HepG2 (cell line): ENCODE measurements around the gene CBL. TPM values are rescaled to one million over a fixed set of nuclear protein-coding genes. Genes with fewer than 3 reads are reported as not detected.

ENCODE experiments used
- CCDC6 ChIP-seq: sonication (generic); formaldehyde crosslinking; IDR thresholded peaks from 2 replicates; pipeline ENCODE4 v1.8.1; 2022; ENCODE audit warnings: mild to moderate bottlenecking, missing genetic modification reagents, moderate library complexity
- HNRNPL ChIP-seq: fragments of 200-400 bp; formaldehyde crosslinking; IDR thresholded peaks from 2 replicates; pipeline ENCODE4 v1.6.1; 2017; ENCODE audit warnings: mild to moderate bottlenecking, low read depth, low read length
- HOXA5 ChIP-seq: sonication (generic); formaldehyde crosslinking; IDR thresholded peaks from 2 replicates; pipeline ENCODE4 v1.4.0; 2020; ENCODE audit warnings: missing genetic modification reagents
- MXI1 ChIP-seq: IDR thresholded peaks from 3 replicates; pipeline ENCODE4 v1.6.1; 2012; ENCODE audit warnings: low read depth, low read length, inconsistent platforms, borderline replicate concordance
- MYC ChIP-seq: sonication (generic); formaldehyde crosslinking; IDR thresholded peaks from 2 replicates; pipeline ENCODE4 v1.9.0; 2021; ENCODE audit warnings: missing genetic modification reagents, borderline replicate concordance
- NFKB2 ChIP-seq: sonication (generic); formaldehyde crosslinking; IDR thresholded peaks from 2 replicates; pipeline ENCODE4 v1.4.0; 2020; ENCODE audit warnings: missing genetic modification reagents, borderline replicate concordance
- NFYB ChIP-seq: sonication (generic); formaldehyde crosslinking; IDR thresholded peaks from 2 replicates; pipeline ENCODE4 v1.4.0; 2020; ENCODE audit warnings: missing genetic modification reagents
- PRMT3 ChIP-seq: sonication (generic); formaldehyde crosslinking; IDR thresholded peaks from 2 replicates; pipeline ENCODE4 v1.8.1; 2022; ENCODE audit warnings: low read depth, mild to moderate bottlenecking, moderate library complexity, missing genetic modification reagents, borderline replicate concordance
- SP5 ChIP-seq: IDR thresholded peaks from 2 replicates; pipeline ENCODE4 v1.6.1; 2016; ENCODE audit warnings: low read depth, borderline replicate concordance
- ZFY ChIP-seq: sonication (generic); formaldehyde crosslinking; IDR thresholded peaks from 2 replicates; pipeline ENCODE4 v1.4.0; 2020; ENCODE audit warnings: missing genetic modification reagents
- ZNF33B ChIP-seq: sonication (generic); formaldehyde crosslinking; IDR thresholded peaks from 2 replicates; pipeline ENCODE4 v1.5.1; 2020; ENCODE audit warnings: mild to moderate bottlenecking, missing genetic modification reagents
- ZNF616 ChIP-seq: sonication (generic); formaldehyde crosslinking; IDR thresholded peaks from 2 replicates; pipeline ENCODE4 v1.5.0; 2020; ENCODE audit warnings: low read depth, mild to moderate bottlenecking, missing genetic modification reagents
- ZNF619 ChIP-seq: sonication (generic); formaldehyde crosslinking; IDR thresholded peaks from 2 replicates; pipeline ENCODE4 v1.4.0; 2020; ENCODE audit warnings: mild to moderate bottlenecking, missing genetic modification reagents
- ZNF788 ChIP-seq: sonication (generic); formaldehyde crosslinking; IDR thresholded peaks from 2 replicates; pipeline ENCODE4 v1.5.0; 2020; ENCODE audit warnings: mild to moderate bottlenecking, missing genetic modification reagents, borderline replicate concordance
- polyA plus RNA-seq, 8 experiments: library from polyadenylated mRNA; depleted of rRNA in 3 of 8; stranded (reverse) in 7 of 8; unstranded in 1 of 8; fragments of >200 nt; fragmentation: Illumina TruSeq in 4 of 8; extraction: Trizol in 4 of 8; gene quantifications; 2 replicates each; pipeline versions ENCODE4 v1.2.1 to v1.2.3, GENCODE V29; 2011 to 2016; ENCODE audit warnings: low read depth in 4 of 8, missing spikeins in 1 of 8, mixed read lengths in 1 of 8; ENCODE audit not compliant: insufficient read depth in 1 of 8
- total RNA-seq, 5 experiments: library from RNA; depleted of rRNA; stranded (reverse); fragments of >200 nt; fragmentation: Illumina TruSeq; extraction: Trizol; gene quantifications; 2 replicates each; pipeline ENCODE4 v1.2.3, GENCODE V29; 2016; ENCODE audit warnings: low read depth in 1 of 5
- TF ChIP-seq, protein P1 (sequence below): fragments of 450-650 bp; IDR thresholded peaks from 2 replicates; pipeline ENCODE4 v1.6.1; 2017
- TF ChIP-seq, protein P2 (sequence below): sonication (generic); formaldehyde crosslinking; IDR thresholded peaks from 2 replicates; pipeline ENCODE4 v1.4.0; 2020; ENCODE audit warnings: missing genetic modification reagents
- TF ChIP-seq, protein P3 (sequence below): sonication (generic); formaldehyde crosslinking; IDR thresholded peaks from 2 replicates; pipeline ENCODE4 v1.5.1; 2020; ENCODE audit warnings: mild to moderate bottlenecking, missing genetic modification reagents, moderate library complexity
- TF ChIP-seq, protein P4 (sequence below): sonication (generic); formaldehyde crosslinking; conservative IDR thresholded peaks from 2 replicates; pipeline ENCODE4 v1.4.0; 2020; ENCODE audit warnings: missing genetic modification reagents
- TF ChIP-seq, protein P5 (sequence below): sonication (generic); formaldehyde crosslinking; IDR thresholded peaks from 2 replicates; pipeline ENCODE4 v1.4.0; 2020; ENCODE audit warnings: mild to moderate bottlenecking, missing genetic modification reagents

CBL gene
- total and polyA plus RNA-seq, 2 of the 13 experiments (the other 11 are each of a cell fraction or from before 2014, with no cell fraction given), result 6.6 to 7.4 TPM

DNA sequence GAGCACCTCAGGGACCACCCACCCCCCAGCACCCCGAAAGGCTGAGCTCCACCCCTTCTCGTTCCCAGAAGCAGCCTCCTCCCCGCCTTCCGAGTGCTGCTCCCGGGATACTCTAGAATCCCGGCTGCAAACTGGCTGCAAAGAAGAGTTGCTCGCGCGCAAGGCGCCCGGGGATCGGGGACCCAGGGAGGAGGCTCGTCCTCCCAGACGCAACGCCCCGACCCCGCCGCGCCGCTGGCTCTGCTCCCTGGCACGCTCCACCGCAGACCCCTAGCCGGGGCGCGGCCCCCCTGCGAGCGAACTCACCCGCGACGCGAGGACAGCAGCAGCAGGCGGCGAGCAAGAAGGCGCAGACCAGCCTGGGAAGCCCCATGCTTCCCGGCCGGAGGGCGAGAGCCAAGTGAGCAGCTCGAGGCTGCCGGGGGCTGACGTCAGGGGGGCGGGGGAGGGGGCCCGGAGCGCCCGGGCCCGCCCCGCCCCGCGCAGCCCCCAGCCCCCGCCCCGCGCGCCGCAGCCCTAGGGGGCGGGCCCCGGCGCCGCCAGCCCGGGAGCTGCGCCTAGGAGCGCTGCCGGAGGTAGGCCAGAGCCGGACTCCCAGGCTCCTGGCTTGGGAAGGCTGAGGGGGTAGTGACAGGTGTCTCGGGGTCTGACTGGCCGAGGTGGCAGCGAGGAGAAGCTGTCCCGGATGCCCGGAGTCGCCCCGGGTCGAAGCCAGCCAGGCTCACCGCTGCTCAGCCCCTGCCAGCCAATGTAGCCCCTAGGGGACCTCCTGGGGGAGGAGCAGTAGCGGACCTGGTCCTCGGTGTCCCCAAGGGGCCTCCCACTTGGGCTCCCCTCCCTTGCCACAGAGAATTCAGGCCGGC, 110.8 kb downstream of the CBL start, which contains the start of gene MCAM (continued):
- 0 out of 2 replicates have a peak, but pooled peaks have one; percentile 24 for TF ChIP-seq SP5 (CRISPR knock-in tag)
- peak; percentile 47; the same call in 1 of the 2 replicates for TF ChIP-seq HOXA5 (CRISPR knock-in tag)
- TF ChIP-seq, protein P1, sequence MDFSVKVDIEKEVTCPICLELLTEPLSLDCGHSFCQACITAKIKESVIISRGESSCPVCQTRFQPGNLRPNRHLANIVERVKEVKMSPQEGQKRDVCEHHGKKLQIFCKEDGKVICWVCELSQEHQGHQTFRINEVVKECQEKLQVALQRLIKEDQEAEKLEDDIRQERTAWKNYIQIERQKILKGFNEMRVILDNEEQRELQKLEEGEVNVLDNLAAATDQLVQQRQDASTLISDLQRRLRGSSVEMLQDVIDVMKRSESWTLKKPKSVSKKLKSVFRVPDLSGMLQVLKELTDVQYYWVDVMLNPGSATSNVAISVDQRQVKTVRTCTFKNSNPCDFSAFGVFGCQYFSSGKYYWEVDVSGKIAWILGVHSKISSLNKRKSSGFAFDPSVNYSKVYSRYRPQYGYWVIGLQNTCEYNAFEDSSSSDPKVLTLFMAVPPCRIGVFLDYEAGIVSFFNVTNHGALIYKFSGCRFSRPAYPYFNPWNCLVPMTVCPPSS, result no peak
- TF ChIP-seq ZFY (CRISPR knock-in tag), result peak; percentile 60
- 0 out of 3 replicates have a peak, but pooled peaks have one; percentile 13 for TF ChIP-seq MXI1
- peak; percentile 32; the same call in 1 of the 2 replicates for TF ChIP-seq MYC (CRISPR knock-in tag)
- TF ChIP-seq ZNF619 (CRISPR knock-in tag), result no peak
- peak; percentile 57 for TF ChIP-seq ZNF788 (CRISPR knock-in tag)
- TF ChIP-seq, protein P2, sequence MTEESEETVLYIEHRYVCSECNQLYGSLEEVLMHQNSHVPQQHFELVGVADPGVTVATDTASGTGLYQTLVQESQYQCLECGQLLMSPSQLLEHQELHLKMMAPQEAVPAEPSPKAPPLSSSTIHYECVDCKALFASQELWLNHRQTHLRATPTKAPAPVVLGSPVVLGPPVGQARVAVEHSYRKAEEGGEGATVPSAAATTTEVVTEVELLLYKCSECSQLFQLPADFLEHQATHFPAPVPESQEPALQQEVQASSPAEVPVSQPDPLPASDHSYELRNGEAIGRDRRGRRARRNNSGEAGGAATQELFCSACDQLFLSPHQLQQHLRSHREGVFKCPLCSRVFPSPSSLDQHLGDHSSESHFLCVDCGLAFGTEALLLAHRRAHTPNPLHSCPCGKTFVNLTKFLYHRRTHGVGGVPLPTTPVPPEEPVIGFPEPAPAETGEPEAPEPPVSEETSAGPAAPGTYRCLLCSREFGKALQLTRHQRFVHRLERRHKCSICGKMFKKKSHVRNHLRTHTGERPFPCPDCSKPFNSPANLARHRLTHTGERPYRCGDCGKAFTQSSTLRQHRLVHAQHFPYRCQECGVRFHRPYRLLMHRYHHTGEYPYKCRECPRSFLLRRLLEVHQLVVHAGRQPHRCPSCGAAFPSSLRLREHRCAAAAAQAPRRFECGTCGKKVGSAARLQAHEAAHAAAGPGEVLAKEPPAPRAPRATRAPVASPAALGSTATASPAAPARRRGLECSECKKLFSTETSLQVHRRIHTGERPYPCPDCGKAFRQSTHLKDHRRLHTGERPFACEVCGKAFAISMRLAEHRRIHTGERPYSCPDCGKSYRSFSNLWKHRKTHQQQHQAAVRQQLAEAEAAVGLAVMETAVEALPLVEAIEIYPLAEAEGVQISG (CRISPR knock-in tag), result 0 out of 2 replicates have a peak, but pooled peaks have one; percentile 11
- TF ChIP-seq ZNF33B, result 0 out of 2 replicates have a peak, but pooled peaks have one; percentile 56
- TF ChIP-seq HNRNPL, result peak; percentile 59; the same call in 1 of the 2 replicates
- TF ChIP-seq, protein P3, sequence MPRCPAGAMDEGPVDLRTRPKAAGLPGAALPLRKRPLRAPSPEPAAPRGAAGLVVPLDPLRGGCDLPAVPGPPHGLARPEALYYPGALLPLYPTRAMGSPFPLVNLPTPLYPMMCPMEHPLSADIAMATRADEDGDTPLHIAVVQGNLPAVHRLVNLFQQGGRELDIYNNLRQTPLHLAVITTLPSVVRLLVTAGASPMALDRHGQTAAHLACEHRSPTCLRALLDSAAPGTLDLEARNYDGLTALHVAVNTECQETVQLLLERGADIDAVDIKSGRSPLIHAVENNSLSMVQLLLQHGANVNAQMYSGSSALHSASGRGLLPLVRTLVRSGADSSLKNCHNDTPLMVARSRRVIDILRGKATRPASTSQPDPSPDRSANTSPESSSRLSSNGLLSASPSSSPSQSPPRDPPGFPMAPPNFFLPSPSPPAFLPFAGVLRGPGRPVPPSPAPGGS, result peak; percentile 83; the same call in 1 of the 2 replicates
- TF ChIP-seq, protein P4, sequence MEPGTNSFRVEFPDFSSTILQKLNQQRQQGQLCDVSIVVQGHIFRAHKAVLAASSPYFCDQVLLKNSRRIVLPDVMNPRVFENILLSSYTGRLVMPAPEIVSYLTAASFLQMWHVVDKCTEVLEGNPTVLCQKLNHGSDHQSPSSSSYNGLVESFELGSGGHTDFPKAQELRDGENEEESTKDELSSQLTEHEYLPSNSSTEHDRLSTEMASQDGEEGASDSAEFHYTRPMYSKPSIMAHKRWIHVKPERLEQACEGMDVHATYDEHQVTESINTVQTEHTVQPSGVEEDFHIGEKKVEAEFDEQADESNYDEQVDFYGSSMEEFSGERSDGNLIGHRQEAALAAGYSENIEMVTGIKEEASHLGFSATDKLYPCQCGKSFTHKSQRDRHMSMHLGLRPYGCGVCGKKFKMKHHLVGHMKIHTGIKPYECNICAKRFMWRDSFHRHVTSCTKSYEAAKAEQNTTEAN (CRISPR knock-in tag), result 0 out of 2 replicates have a peak, but pooled peaks have one; percentile 19
- 0 out of 2 replicates have a peak, but pooled peaks have one; percentile 4 for TF ChIP-seq NFYB (CRISPR knock-in tag)
- TF ChIP-seq ZNF616 (CRISPR knock-in tag), result no peak; the same call in 1 of the 2 replicates
- peak; percentile 12; the same call in 1 of the 2 replicates for TF ChIP-seq NFKB2 (CRISPR knock-in tag)
- 0 out of 2 replicates have a peak, but pooled peaks have one; percentile 40 for TF ChIP-seq CCDC6 (CRISPR knock-in tag)
- TF ChIP-seq, protein P5, sequence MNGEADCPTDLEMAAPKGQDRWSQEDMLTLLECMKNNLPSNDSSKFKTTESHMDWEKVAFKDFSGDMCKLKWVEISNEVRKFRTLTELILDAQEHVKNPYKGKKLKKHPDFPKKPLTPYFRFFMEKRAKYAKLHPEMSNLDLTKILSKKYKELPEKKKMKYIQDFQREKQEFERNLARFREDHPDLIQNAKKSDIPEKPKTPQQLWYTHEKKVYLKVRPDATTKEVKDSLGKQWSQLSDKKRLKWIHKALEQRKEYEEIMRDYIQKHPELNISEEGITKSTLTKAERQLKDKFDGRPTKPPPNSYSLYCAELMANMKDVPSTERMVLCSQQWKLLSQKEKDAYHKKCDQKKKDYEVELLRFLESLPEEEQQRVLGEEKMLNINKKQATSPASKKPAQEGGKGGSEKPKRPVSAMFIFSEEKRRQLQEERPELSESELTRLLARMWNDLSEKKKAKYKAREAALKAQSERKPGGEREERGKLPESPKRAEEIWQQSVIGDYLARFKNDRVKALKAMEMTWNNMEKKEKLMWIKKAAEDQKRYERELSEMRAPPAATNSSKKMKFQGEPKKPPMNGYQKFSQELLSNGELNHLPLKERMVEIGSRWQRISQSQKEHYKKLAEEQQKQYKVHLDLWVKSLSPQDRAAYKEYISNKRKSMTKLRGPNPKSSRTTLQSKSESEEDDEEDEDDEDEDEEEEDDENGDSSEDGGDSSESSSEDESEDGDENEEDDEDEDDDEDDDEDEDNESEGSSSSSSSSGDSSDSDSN (CRISPR knock-in tag), result 0 out of 2 replicates have a peak, but pooled peaks have one; percentile 58
- TF ChIP-seq PRMT3 (CRISPR knock-in tag), result no peak
